Epidermal melanocyte (primary cell): ENCODE results near the gene LIPF.
"Not testable (repeated sequence)": the region's sequence is repeated elsewhere in the genome, so short reads cannot be mapped to it uniquely, and the experiment has no call there.

ENCODE experiments used
- DNase-seq: peaks from one replicate; pipeline ENCODE4 v3.0.0; 2011; ENCODE audit warnings: low spot score; ENCODE audit not compliant: insufficient read length

The LIPF gene

GRCh38 chr10:88664142-88664541 is at the start of gene LIPF:
Gene LIPF (plus strand): TSS chr10:88664442. CDS start chr10:88667298, 2,856 bp downstream.
- no peak for DNase-seq

- no peak for DNase-seq
These were observed 47.8 kb upstream of the LIPF start for GRCh38 chr10:88616250-88616977.

- no peak for DNase-seq
These were observed 46.4 kb upstream of the LIPF start for GRCh38 chr10:88617772-88618300.

- no peak for DNase-seq
These were observed 45.7 kb upstream of the LIPF start for GRCh38 chr10:88618496-88618895.

GRCh38 chr10:88620441-88620840 is 43.8 kb upstream of the LIPF start:
- DNase-seq: no peak

- DNase-seq: no peak
These were observed 40.4 kb upstream of the LIPF start for GRCh38 chr10:88623835-88624234.

GRCh38 chr10:88624840-88625239 is 39.4 kb upstream of the LIPF start:
- no peak for DNase-seq

- DNase-seq: no peak
These were observed 24.1 kb upstream of the LIPF start for GRCh38 chr10:88640186-88640585.

GRCh38 chr10:88642209-88642608 is 22.0 kb upstream of the LIPF start:
- no peak for DNase-seq

GRCh38 chr10:88642963-88643362 is 21.3 kb upstream of the LIPF start:
- DNase-seq: no peak

GRCh38 chr10:88647061-88647615 is 17.1 kb upstream of the LIPF start:
- no peak for DNase-seq

- DNase-seq: no peak
These were observed 13.1 kb upstream of the LIPF start for GRCh38 chr10:88651101-88651551.

- no peak for DNase-seq
These were observed 11.6 kb upstream of the LIPF start for GRCh38 chr10:88652616-88653015.

- DNase-seq: no peak
These were observed 6.3 kb upstream of the LIPF start for GRCh38 chr10:88657901-88658300.

- no peak for DNase-seq
These were observed 4.3 kb upstream of the LIPF start for GRCh38 chr10:88659725-88660597.

- no peak for DNase-seq
These were observed 3.7 kb upstream of the LIPF start for GRCh38 chr10:88660598-88660884.

GRCh38 chr10:88661018-88661417 is 3.2 kb upstream of the LIPF start:
- DNase-seq: no peak

- no peak for DNase-seq
These were observed 2.7 kb upstream of the LIPF start for GRCh38 chr10:88661577-88661976.

GRCh38 chr10:88663153-88663552 is 1.1 kb upstream of the LIPF start:
- not testable (repeated sequence) for DNase-seq

GRCh38 chr10:88668465-88668864 is 4.2 kb downstream of the LIPF start:
- DNase-seq: no peak

- no peak for DNase-seq
These were observed 6.3 kb downstream of the LIPF start for GRCh38 chr10:88670497-88670896.

- no peak for DNase-seq
These were observed 7.8 kb downstream of the LIPF start for GRCh38 chr10:88672041-88672440.
